ENCODE results near the gene LIG4. TPM values are rescaled to one million over a fixed set of nuclear protein-coding genes. Genes with fewer than 3 reads are reported as not detected.

Gene LIG4
- total and polyA plus RNA-seq, 4 donors, result 4.3 to 9.5 (median 5.2) TPM

DNA sequence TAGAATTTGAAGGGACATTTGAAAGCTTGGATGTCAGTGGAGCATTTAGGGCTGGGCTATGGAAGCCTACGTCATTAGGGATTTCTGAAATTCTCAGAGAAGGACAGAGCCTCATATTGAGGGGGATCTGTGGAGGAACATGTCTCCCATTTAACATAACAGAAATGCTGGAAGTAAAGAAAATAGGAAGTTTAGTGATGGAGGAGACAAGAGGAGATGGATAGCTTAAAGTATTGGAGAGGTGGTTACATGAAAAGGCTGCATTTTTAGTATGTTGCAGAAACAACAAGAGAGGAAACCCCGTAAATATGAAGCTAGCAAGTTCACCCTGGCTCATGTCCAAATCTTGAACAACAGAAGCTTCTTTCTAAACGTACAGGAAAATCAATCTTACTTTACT, 24.4 kb downstream of the LIG4 start:
- no peak overlapping the region for H3K27ac ChIP-seq (ENCODE audit: low read depth in 1 of 2, low read length in 2 of 2)
- H3K27me3 ChIP-seq (ENCODE audit: control insufficient read depth in 4 of 4, insufficient read depth in 4 of 4, low read length in 3 of 4), result no peaks in the 10 kb centered on the region
- H3K9me3 ChIP-seq (ENCODE audit: control insufficient read depth in 4 of 4, low read length in 3 of 4), result peaks cover 0 to 6% (median 3%) of the 10 kb centered on the region in 4 donors
- H3K9ac ChIP-seq (ENCODE audit: low read depth in 1 of 2, low read length in 2 of 2), result no peak overlapping the region
- no peak for TF ChIP-seq GABPA (IDR thresholded peaks at IDR 0.05 in 1 of 2, conservative IDR thresholded peaks at IDR 0.05 in 1 of 2)
- no peak for TF ChIP-seq HNF4A (conservative IDR thresholded peaks at IDR 0.05)
- TF ChIP-seq HNF4G (IDR thresholded peaks at IDR 0.05), result no peak
- TF ChIP-seq JUND (IDR thresholded peaks at IDR 0.05), result no peak
- TF ChIP-seq, protein P1, sequence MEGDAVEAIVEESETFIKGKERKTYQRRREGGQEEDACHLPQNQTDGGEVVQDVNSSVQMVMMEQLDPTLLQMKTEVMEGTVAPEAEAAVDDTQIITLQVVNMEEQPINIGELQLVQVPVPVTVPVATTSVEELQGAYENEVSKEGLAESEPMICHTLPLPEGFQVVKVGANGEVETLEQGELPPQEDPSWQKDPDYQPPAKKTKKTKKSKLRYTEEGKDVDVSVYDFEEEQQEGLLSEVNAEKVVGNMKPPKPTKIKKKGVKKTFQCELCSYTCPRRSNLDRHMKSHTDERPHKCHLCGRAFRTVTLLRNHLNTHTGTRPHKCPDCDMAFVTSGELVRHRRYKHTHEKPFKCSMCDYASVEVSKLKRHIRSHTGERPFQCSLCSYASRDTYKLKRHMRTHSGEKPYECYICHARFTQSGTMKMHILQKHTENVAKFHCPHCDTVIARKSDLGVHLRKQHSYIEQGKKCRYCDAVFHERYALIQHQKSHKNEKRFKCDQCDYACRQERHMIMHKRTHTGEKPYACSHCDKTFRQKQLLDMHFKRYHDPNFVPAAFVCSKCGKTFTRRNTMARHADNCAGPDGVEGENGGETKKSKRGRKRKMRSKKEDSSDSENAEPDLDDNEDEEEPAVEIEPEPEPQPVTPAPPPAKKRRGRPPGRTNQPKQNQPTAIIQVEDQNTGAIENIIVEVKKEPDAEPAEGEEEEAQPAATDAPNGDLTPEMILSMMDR (IDR thresholded peaks at IDR 0.05; ENCODE audit: low read depth, low read length, missing input control), result no peak
- TF ChIP-seq FOXA1 (IDR thresholded peaks at IDR 0.05), result no peak
- no peaks in the 10 kb centered on the region for H3K4me1 ChIP-seq (ENCODE audit: control insufficient read depth in 4 of 4, insufficient read depth in 4 of 4, low read length in 3 of 4)
- H3K36me3 ChIP-seq (ENCODE audit: control insufficient read depth in 4 of 4, insufficient read depth in 3 of 4, low read depth in 1 of 4, low read length in 3 of 4), result no peaks in the 10 kb centered on the region
- 61% methylated on average over 3 of the region's 3 CpGs for WGBS
- H3K4me3 ChIP-seq (ENCODE audit: low read depth in 1 of 3, low read length in 3 of 3), result no peak overlapping the region
- DNase-seq (ENCODE audit: low spot score), result no peak

DNA sequence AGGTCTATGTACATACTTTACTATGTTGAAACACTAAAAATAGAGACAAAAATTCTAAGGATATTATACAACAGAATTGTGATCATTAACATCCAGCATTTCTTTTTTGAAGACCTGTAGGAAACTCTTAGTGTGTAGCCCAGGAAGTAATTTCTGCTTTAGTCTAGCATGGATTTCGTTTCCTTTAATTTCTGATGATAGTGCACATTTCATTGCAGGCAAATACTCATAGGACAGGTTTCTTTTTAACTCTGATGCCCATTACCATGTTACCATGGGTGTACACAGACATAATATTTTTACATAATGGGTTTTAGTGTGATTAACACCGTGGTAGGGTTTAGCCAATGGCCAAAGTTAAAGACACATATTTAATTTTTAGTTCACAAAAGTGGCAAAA, 27.1 kb downstream of the LIG4 start:
- DNase-seq (ENCODE audit: low spot score), result no peak
- Histone ChIP-seq H3K27ac (ENCODE audit: low read depth in 1 of 2, low read length in 2 of 2) (no peak overlapping the region), H3K4me3 (ENCODE audit: low read depth in 1 of 3, low read length in 3 of 3) (no peak overlapping the region), H3K36me3 (ENCODE audit: control insufficient read depth in 4 of 4, insufficient read depth in 3 of 4, low read depth in 1 of 4, low read length in 3 of 4) (no peaks in the 10 kb centered on the region), H3K9ac (ENCODE audit: low read depth in 1 of 2, low read length in 2 of 2) (no peak overlapping the region), H3K27me3 (ENCODE audit: control insufficient read depth in 4 of 4, insufficient read depth in 4 of 4, low read length in 3 of 4) (no peaks in the 10 kb centered on the region), H3K9me3 (ENCODE audit: control insufficient read depth in 4 of 4, low read length in 3 of 4) (no peaks in the 10 kb centered on the region), H3K4me1 (ENCODE audit: control insufficient read depth in 4 of 4, insufficient read depth in 4 of 4, low read length in 3 of 4) (no peaks in the 10 kb centered on the region)
- 63% methylated on average over 2 of the region's 2 CpGs for WGBS
- TF ChIP-seq, protein P1 (IDR thresholded peaks at IDR 0.05; ENCODE audit: low read depth, low read length, missing input control), result no peak
- TF ChIP-seq, protein P2, sequence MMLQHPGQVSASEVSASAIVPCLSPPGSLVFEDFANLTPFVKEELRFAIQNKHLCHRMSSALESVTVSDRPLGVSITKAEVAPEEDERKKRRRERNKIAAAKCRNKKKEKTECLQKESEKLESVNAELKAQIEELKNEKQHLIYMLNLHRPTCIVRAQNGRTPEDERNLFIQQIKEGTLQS (IDR thresholded peaks at IDR 0.05), result no peak
- TF ChIP-seq, protein P3, sequence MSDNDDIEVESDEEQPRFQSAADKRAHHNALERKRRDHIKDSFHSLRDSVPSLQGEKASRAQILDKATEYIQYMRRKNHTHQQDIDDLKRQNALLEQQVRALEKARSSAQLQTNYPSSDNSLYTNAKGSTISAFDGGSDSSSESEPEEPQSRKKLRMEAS (IDR thresholded peaks at IDR 0.05), result no peak
- TF ChIP-seq YY1 (IDR thresholded peaks at IDR 0.05) (no peak), JUND (IDR thresholded peaks at IDR 0.05) (no peak), EGR1 (IDR thresholded peaks at IDR 0.05; ENCODE audit: low read depth in 2 of 2) (no peak), RAD21 (IDR thresholded peaks at IDR 0.05) (no peak), NR2F2 (IDR thresholded peaks at IDR 0.05) (no peak), SP1 (IDR thresholded peaks at IDR 0.05) (no peak), FOXA2 (IDR thresholded peaks at IDR 0.05) (no peak), TAF1 (conservative IDR thresholded peaks at IDR 0.05) (no peak), HNF4A (conservative IDR thresholded peaks at IDR 0.05) (no peak), FOXA1 (IDR thresholded peaks at IDR 0.05) (no peak), HNF4G (IDR thresholded peaks at IDR 0.05) (no peak), GABPA (IDR thresholded peaks at IDR 0.05 in 1 of 2, conservative IDR thresholded peaks at IDR 0.05 in 1 of 2) (no peak), RXRA (IDR thresholded peaks at IDR 0.05) (no peak)
- TF ChIP-seq, protein P4, sequence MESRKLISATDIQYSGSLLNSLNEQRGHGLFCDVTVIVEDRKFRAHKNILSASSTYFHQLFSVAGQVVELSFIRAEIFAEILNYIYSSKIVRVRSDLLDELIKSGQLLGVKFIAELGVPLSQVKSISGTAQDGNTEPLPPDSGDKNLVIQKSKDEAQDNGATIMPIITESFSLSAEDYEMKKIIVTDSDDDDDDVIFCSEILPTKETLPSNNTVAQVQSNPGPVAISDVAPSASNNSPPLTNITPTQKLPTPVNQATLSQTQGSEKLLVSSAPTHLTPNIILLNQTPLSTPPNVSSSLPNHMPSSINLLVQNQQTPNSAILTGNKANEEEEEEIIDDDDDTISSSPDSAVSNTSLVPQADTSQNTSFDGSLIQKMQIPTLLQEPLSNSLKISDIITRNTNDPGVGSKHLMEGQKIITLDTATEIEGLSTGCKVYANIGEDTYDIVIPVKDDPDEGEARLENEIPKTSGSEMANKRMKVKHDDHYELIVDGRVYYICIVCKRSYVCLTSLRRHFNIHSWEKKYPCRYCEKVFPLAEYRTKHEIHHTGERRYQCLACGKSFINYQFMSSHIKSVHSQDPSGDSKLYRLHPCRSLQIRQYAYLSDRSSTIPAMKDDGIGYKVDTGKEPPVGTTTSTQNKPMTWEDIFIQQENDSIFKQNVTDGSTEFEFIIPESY (IDR thresholded peaks at IDR 0.05), result no peak
- TF ChIP-seq, protein P5, sequence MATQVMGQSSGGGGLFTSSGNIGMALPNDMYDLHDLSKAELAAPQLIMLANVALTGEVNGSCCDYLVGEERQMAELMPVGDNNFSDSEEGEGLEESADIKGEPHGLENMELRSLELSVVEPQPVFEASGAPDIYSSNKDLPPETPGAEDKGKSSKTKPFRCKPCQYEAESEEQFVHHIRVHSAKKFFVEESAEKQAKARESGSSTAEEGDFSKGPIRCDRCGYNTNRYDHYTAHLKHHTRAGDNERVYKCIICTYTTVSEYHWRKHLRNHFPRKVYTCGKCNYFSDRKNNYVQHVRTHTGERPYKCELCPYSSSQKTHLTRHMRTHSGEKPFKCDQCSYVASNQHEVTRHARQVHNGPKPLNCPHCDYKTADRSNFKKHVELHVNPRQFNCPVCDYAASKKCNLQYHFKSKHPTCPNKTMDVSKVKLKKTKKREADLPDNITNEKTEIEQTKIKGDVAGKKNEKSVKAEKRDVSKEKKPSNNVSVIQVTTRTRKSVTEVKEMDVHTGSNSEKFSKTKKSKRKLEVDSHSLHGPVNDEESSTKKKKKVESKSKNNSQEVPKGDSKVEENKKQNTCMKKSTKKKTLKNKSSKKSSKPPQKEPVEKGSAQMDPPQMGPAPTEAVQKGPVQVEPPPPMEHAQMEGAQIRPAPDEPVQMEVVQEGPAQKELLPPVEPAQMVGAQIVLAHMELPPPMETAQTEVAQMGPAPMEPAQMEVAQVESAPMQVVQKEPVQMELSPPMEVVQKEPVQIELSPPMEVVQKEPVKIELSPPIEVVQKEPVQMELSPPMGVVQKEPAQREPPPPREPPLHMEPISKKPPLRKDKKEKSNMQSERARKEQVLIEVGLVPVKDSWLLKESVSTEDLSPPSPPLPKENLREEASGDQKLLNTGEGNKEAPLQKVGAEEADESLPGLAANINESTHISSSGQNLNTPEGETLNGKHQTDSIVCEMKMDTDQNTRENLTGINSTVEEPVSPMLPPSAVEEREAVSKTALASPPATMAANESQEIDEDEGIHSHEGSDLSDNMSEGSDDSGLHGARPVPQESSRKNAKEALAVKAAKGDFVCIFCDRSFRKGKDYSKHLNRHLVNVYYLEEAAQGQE (IDR thresholded peaks at IDR 0.05), result no peak
